Thoracic aorta (tissue), 2 donors: Measurements from ENCODE around the gene EIF2AK2. TPM values are rescaled to one million over a fixed set of nuclear protein-coding genes. Genes with fewer than 3 reads are reported as not detected.

Experiments
- ATAC-seq: fragments of 150-250 bp; one replicate; pipeline ENCODE4 v1.8.0; 2017; ENCODE audit warnings: low read depth; ENCODE audit not compliant: insufficient number of reproducible peaks, low FRiP score
- DNase-seq: peaks from one replicate; pipeline ENCODE4 v3.0.0-alpha.2; 2020; ENCODE audit warnings: low spot score
- H3K27ac ChIP-seq, 2 donors: fragments of 200-600 bp; sonication (generic); 1 replicate in 1 of 2; 2 replicates in 1 of 2; pipeline ENCODE4 v1.5.1; 2016; ENCODE audit warnings: mild to moderate bottlenecking in 2 of 2, moderate library complexity in 2 of 2
- H3K27me3 ChIP-seq: fragments of 200-600 bp; sonication (generic); replicated peaks from 2 replicates; pipeline ENCODE4 v1.6.0; 2016; ENCODE audit warnings: mild to moderate bottlenecking; ENCODE audit not compliant: insufficient read depth
- H3K36me3 ChIP-seq: fragments of 200-600 bp; sonication (generic); one replicate; pipeline ENCODE4 v1.5.1; 2016
- H3K4me1 ChIP-seq, 2 donors: fragments of 200-600 bp; sonication (generic); 1 replicate in 1 of 2; 2 replicates in 1 of 2; pipeline versions ENCODE4 v1.5.1 to v1.6.0; 2016; ENCODE audit warnings: low read depth in 2 of 2, mild to moderate bottlenecking in 1 of 2; ENCODE audit not compliant: control insufficient read depth in 1 of 2
- H3K4me3 ChIP-seq: fragments of 200-600 bp; sonication (generic); 2 replicates; pipeline ENCODE4 v1.5.1; 2016; ENCODE audit warnings: mild to moderate bottlenecking
- H3K9me3 ChIP-seq: fragments of 200-600 bp; sonication (generic); 2 replicates; pipeline ENCODE4 v1.5.1; 2016
- CTCF ChIP-seq: fragments of 200-600 bp; sonication (generic); IDR thresholded peaks from one replicate; pipeline ENCODE4 v1.5.1; 2019; ENCODE audit warnings: antibody characterized with exemption
- total RNA-seq, 2 donors: library from RNA; depleted of rRNA; stranded (reverse); fragments of >200 nt; gene quantifications; one replicate each; pipeline versions ENCODE4 v1.1.0 to v1.2.3, GENCODE V29; 2016

EIF2AK2 gene
- total RNA-seq, 2 donors from 2014 or later, result 37.4 to 39.0 TPM

GRCh38 chr2:37191747-37192146, 35.0 kb upstream of the EIF2AK2 start:
- no peaks in the 10 kb centered on the region for H3K9me3 ChIP-seq
- no peak for DNase-seq
- H3K4me1 ChIP-seq, result peaks cover 0 to 7% of the 10 kb centered on the region in 2 donors
- no peak for TF ChIP-seq CTCF
- H3K27ac ChIP-seq, result no peak overlapping the region
- ATAC-seq, result no peak
- no peak overlapping the region for H3K4me3 ChIP-seq
- no peaks in the 10 kb centered on the region for H3K27me3 ChIP-seq
- H3K36me3 ChIP-seq, result no peaks in the 10 kb centered on the region

GRCh38 chr2:37191253-37191652, 34.5 kb upstream of the EIF2AK2 start:
- no peak overlapping the region for H3K27ac ChIP-seq
- no peak for TF ChIP-seq CTCF
- no peaks in the 10 kb centered on the region for H3K27me3 ChIP-seq
- ATAC-seq (no peak), DNase-seq (no peak)
- H3K36me3 ChIP-seq, result no peaks in the 10 kb centered on the region
- H3K4me3 ChIP-seq, result no peak overlapping the region
- no peaks in the 10 kb centered on the region for H3K9me3 ChIP-seq
- peaks cover 0 to 7% of the 10 kb centered on the region in 2 donors for H3K4me1 ChIP-seq

- H3K27me3 ChIP-seq, result no peaks in the 10 kb centered on the region
- H3K4me3 ChIP-seq, result no peak overlapping the region
- TF ChIP-seq CTCF, result no peak
- no peak for DNase-seq
- H3K4me1 ChIP-seq, result peaks cover 0 to 4% of the 10 kb centered on the region in 2 donors
- no peak for ATAC-seq
- H3K27ac ChIP-seq, result no peak overlapping the region
- H3K9me3 ChIP-seq, result no peaks in the 10 kb centered on the region
- no peaks in the 10 kb centered on the region for H3K36me3 ChIP-seq
These were observed 33.5 kb upstream of the EIF2AK2 start for GRCh38 chr2:37190290-37190689.

- ATAC-seq (no peak), DNase-seq (no peak)
- Histone ChIP-seq H3K27ac (no peak overlapping the region), H3K27me3 (no peaks in the 10 kb centered on the region), H3K4me3 (no peak overlapping the region), H3K4me1 (peaks cover 0 to 4% of the 10 kb centered on the region in 2 donors), H3K9me3 (no peaks in the 10 kb centered on the region), H3K36me3 (no peaks in the 10 kb centered on the region)
- no peak for TF ChIP-seq CTCF
These were observed 32.8 kb upstream of the EIF2AK2 start for GRCh38 chr2:37189452-37190153.

GRCh38 chr2:37188570-37188969, 31.8 kb upstream of the EIF2AK2 start, which contains the start of gene SULT6B1:
Gene SULT6B1 (minus strand): TSS chr2:37188670. CDS start chr2:37188640, 30 bp downstream.
- no peak within 1 kb of the TSS for H3K4me3 ChIP-seq
- TF ChIP-seq CTCF, result no peak
- ATAC-seq (no peak), DNase-seq (no peak)
- no peaks in the 10 kb centered on the region for H3K36me3 ChIP-seq
- peaks cover 0 to 4% of the 10 kb centered on the region in 2 donors for H3K4me1 ChIP-seq
- H3K9me3 ChIP-seq, result no peaks in the 10 kb centered on the region
- no peak within 1 kb of the TSS for H3K27ac ChIP-seq
- no peaks in the 10 kb centered on the region for H3K27me3 ChIP-seq
